DOHH2 (cell line): ENCODE measurements around the gene FAM227A.
A peak's percentile ranks its signal among the peaks of the same experiment; 100 is the strongest.

Experiments
- H3F3A ChIP-seq: fragments of 200-600 bp; sonication (generic), shearing (Covaris generic); 2 replicates; pipeline ENCODE4 v1.6.0; 2016; ENCODE audit warnings: antibody characterized with exemption, mild to moderate bottlenecking; ENCODE audit not compliant: control insufficient read depth, insufficient read depth
- H3K27ac ChIP-seq: fragments of 200-600 bp; sonication (generic); 2 replicates; pipeline ENCODE4 v1.5.1; 2014; ENCODE audit warnings: low read depth, mild to moderate bottlenecking, low read length, moderate library complexity
- H3K27me3 ChIP-seq: fragments of 200-600 bp; sonication (generic); 2 replicates; pipeline ENCODE4 v1.6.1; 2014; ENCODE audit warnings: mild to moderate bottlenecking, low read length, mixed read lengths; ENCODE audit not compliant: control insufficient read depth
- H3K36me3 ChIP-seq: fragments of 200-600 bp; sonication (generic); 2 replicates; pipeline ENCODE4 v1.6.1; 2014; ENCODE audit warnings: mild to moderate bottlenecking, low read length, moderate library complexity, mixed read lengths; ENCODE audit not compliant: control insufficient read depth
- H3K4me1 ChIP-seq: fragments of 200-600 bp; sonication (generic); 2 replicates; pipeline ENCODE4 v1.6.1; 2014; ENCODE audit warnings: mild to moderate bottlenecking, low read length, mixed read lengths; ENCODE audit not compliant: control insufficient read depth
- H3K4me2 ChIP-seq: fragments of 200-600 bp; sonication (generic); 2 replicates; pipeline ENCODE4 v1.6.0; 2014; ENCODE audit warnings: mild to moderate bottlenecking, low read length, moderate library complexity
- H3K4me3 ChIP-seq: fragments of 200-600 bp; sonication (generic); 2 replicates; pipeline ENCODE4 v1.5.1; 2014; ENCODE audit warnings: mild to moderate bottlenecking, low read length, mixed read lengths
- H3K79me2 ChIP-seq: fragments of 200-600 bp; sonication (generic); 2 replicates; pipeline ENCODE4 v1.6.1; 2014; ENCODE audit warnings: mild to moderate bottlenecking, low read length, mixed read lengths; ENCODE audit not compliant: control insufficient read depth
- H3K9me2 ChIP-seq: fragments of 200-600 bp; sonication (generic); replicated peaks from 2 replicates; pipeline ENCODE4 v1.6.1; 2014; ENCODE audit warnings: mild to moderate bottlenecking, low read length, mixed read lengths; ENCODE audit not compliant: control insufficient read depth
- H3K9me3 ChIP-seq: fragments of 200-600 bp; sonication (generic); 2 replicates; pipeline ENCODE4 v1.6.1; 2014; ENCODE audit warnings: antibody characterized with exemption, low read length, mixed read lengths; ENCODE audit not compliant: control insufficient read depth, insufficient read depth
- H4K20me1 ChIP-seq: fragments of 200-600 bp; sonication (generic); 2 replicates; pipeline ENCODE4 v1.6.0; 2014; ENCODE audit warnings: low read depth, mild to moderate bottlenecking, antibody characterized with exemption, low read length, moderate library complexity; ENCODE audit not compliant: control insufficient read depth, insufficient read depth
- CTCF ChIP-seq: fragments of 200-600 bp; sonication (generic); IDR thresholded peaks from one replicate; pipeline ENCODE4 v1.5.1; 2014; ENCODE audit warnings: antibody characterized with exemption, mild to moderate bottlenecking, low read depth, low read length; ENCODE audit not compliant: poor library complexity, severe bottlenecking
- EZH2phosphoT487 ChIP-seq: fragments of 200-600 bp; sonication (generic); IDR thresholded peaks from 2 replicates; pipeline ENCODE4 v1.6.1; 2017; ENCODE audit warnings: borderline replicate concordance, mild to moderate bottlenecking, antibody characterized with exemption, low read length, moderate library complexity, mixed read lengths

The FAM227A gene

GRCh38 chr22:38569972-38570778, 86.0 kb downstream of the FAM227A start, which contains the start of gene DMC1:
Gene DMC1 (minus strand): TSS chr22:38570183. CDS start chr22:38568256, 1,927 bp downstream.
- Histone ChIP-seq H4K20me1 (no peaks in the 10 kb centered on the region), H3F3A (peaks cover 18% of the 10 kb centered on the region), H3K4me3 (peak within 1 kb of the TSS; percentile 99), H3K4me2 (peak within 1 kb of the TSS; percentile 99), H3K36me3 (peaks cover 22% of the 10 kb centered on the region), H3K27ac (peak within 1 kb of the TSS; percentile 80), H3K9me2 (no peaks in the 10 kb centered on the region), H3K4me1 (peaks cover 28% of the 10 kb centered on the region), H3K9me3 (no peaks in the 10 kb centered on the region), H3K79me2 (peaks cover 19% of the 10 kb centered on the region), H3K27me3 (no peaks in the 10 kb centered on the region)
- TF ChIP-seq EZH2phosphoT487 (no peak), CTCF (no peak)

GRCh38 chr22:38569181-38569971, 86.8 kb downstream of the FAM227A start:
- H3K9me2 ChIP-seq, result no peaks in the 10 kb centered on the region
- H3K79me2 ChIP-seq, result peaks cover 19% of the 10 kb centered on the region
- no peaks in the 10 kb centered on the region for H3K27me3 ChIP-seq
- H3K36me3 ChIP-seq, result peaks cover 26% of the 10 kb centered on the region
- TF ChIP-seq EZH2phosphoT487, result no peak
- TF ChIP-seq CTCF, result no peak
- H3K9me3 ChIP-seq, result no peaks in the 10 kb centered on the region
- peak overlapping the region; percentile 99 for H3K4me2 ChIP-seq
- peaks cover 28% of the 10 kb centered on the region for H3K4me1 ChIP-seq
- no peaks in the 10 kb centered on the region for H4K20me1 ChIP-seq
- H3K27ac ChIP-seq, result peak overlapping the region; percentile 80
- peak overlapping the region; percentile 99 for H3K4me3 ChIP-seq
- peaks cover 18% of the 10 kb centered on the region for H3F3A ChIP-seq

GRCh38 chr22:38567531-38568285, 88.5 kb downstream of the FAM227A start:
- peaks cover 19% of the 10 kb centered on the region for H3K79me2 ChIP-seq

More at GRCh38 chr22:38567531-38568285, 88.5 kb downstream of the FAM227A start:
- Histone ChIP-seq H3K27me3 (no peaks in the 10 kb centered on the region), H3K4me3 (no peak overlapping the region), H3K4me1 (peaks cover 28% of the 10 kb centered on the region), H3F3A (peaks cover 15% of the 10 kb centered on the region), H3K36me3 (peaks cover 26% of the 10 kb centered on the region), H3K9me3 (no peaks in the 10 kb centered on the region), H4K20me1 (no peaks in the 10 kb centered on the region), H3K9me2 (no peaks in the 10 kb centered on the region), H3K4me2 (no peak overlapping the region), H3K27ac (no peak overlapping the region)
- TF ChIP-seq EZH2phosphoT487 (no peak), CTCF (no peak)
